Vagina (tissue), 2 donors: ENCODE results near the gene COX14. TPM values are rescaled to one million over a fixed set of nuclear protein-coding genes. Genes with fewer than 3 reads are reported as not detected.
A peak's percentile ranks its signal among the peaks of the same experiment; 100 is the strongest.

Experiments
- DNase-seq, 2 donors: peaks; one replicate each; pipeline ENCODE4 v3.0.0-alpha.2; 2017; ENCODE audit errors: extremely low spot score in 2 of 2
- H3K27ac ChIP-seq: fragments of 200-600 bp; sonication (generic); one replicate; pipeline ENCODE4 v1.5.1; 2019
- H3K27me3 ChIP-seq: fragments of 200-600 bp; sonication (generic); one replicate; pipeline ENCODE4 v1.5.1; 2019
- H3K36me3 ChIP-seq, 2 donors: fragments of 200-600 bp; sonication (generic); one replicate each; pipeline ENCODE4 v1.5.1; 2017 to 2019
- H3K4me1 ChIP-seq: fragments of 200-600 bp; sonication (generic); one replicate; pipeline ENCODE4 v1.5.1; 2019
- H3K4me3 ChIP-seq, 2 donors: fragments of 200-600 bp; sonication (generic); 1 replicate in 1 of 2; 2 replicates in 1 of 2; pipeline ENCODE4 v1.5.1; 2016 to 2019
- H3K9me3 ChIP-seq: fragments of 200-600 bp; sonication (generic); one replicate; pipeline ENCODE4 v1.5.1; 2019
- CTCF ChIP-seq, 3 experiments: fragments of 450-650 bp in 2 of 3; fragments of 200-600 bp in 1 of 3; sonication (generic) in 1 of 3; IDR thresholded peaks; one replicate each; pipeline ENCODE4 v1.5.1; 2017 to 2019; ENCODE audit warnings: antibody characterized with exemption in 3 of 3, mild to moderate bottlenecking in 2 of 3, moderate library complexity in 2 of 3
- POLR2A ChIP-seq, 2 donors: fragments of 450-650 bp; IDR thresholded peaks; one replicate each; pipeline ENCODE4 v1.6.1; 2017; ENCODE audit warnings: antibody characterized with exemption in 2 of 2, mild to moderate bottlenecking in 2 of 2, moderate library complexity in 2 of 2
- POLR2AphosphoS5 ChIP-seq, 2 donors: sonication (generic); formaldehyde crosslinking; IDR thresholded peaks; one replicate each; pipeline ENCODE4 v1.9.0; 2017; ENCODE audit warnings: antibody characterized with exemption in 2 of 2, mild to moderate bottlenecking in 2 of 2, low read depth in 1 of 2; ENCODE audit not compliant: insufficient read depth in 1 of 2
- intact Hi-C: fragments of 100-400 bp; cut with DNase I; formaldehyde crosslinking; loops from one replicate; pipeline ENCODE4 v1.15.1; 2023
- total RNA-seq: library from RNA; depleted of rRNA; stranded (reverse); fragments of >200 nt; gene quantifications from one replicate; pipeline ENCODE4 v1.2.3, GENCODE V29; 2016

COX14 gene
- total RNA-seq, 1 donor from 2014 or later: 74.4 TPM

- Histone ChIP-seq H3K27ac (no peak overlapping the region), H3K4me1 (peaks cover 18% of the 10 kb centered on the region), H3K4me3 (no peak overlapping the region), H3K27me3 (no peaks in the 10 kb centered on the region), H3K36me3 (peaks cover 0 to 66% of the 10 kb centered on the region in 2 donors), H3K9me3 (no peaks in the 10 kb centered on the region)
- intact Hi-C loops: no loop called here
- TF ChIP-seq POLR2A (IDR thresholded peaks at IDR 0.05) (no peak), CTCF (IDR thresholded peaks at IDR 0.05) (peak; percentile 36 to 71 (median 64))
- no peak for DNase-seq
Measured at GRCh38 chr12:50088577-50089335, 23.3 kb upstream of the COX14 start.

- no peak overlapping the region for H3K27ac ChIP-seq
- no peak overlapping the region for H3K4me3 ChIP-seq
- peaks cover 0 to 76% of the 10 kb centered on the region in 2 donors for H3K36me3 ChIP-seq
- H3K4me1 ChIP-seq: peaks cover 9% of the 10 kb centered on the region
- H3K27me3 ChIP-seq: no peaks in the 10 kb centered on the region
- H3K9me3 ChIP-seq: no peaks in the 10 kb centered on the region
- TF ChIP-seq CTCF (IDR thresholded peaks at IDR 0.05) (no peak), POLR2A (IDR thresholded peaks at IDR 0.05) (no peak), POLR2AphosphoS5 (IDR thresholded peaks at IDR 0.05; ENCODE audit: insufficient read depth in 1 of 2, low read depth in 1 of 2) (no peak)
- intact Hi-C loops: no loop called here
- no peak for DNase-seq
Measured at GRCh38 chr12:50089730-50090129, 22.3 kb upstream of the COX14 start.

GRCh38 chr12:50090391-50090790 is 21.6 kb upstream of the COX14 start:
- no peaks in the 10 kb centered on the region for H3K27me3 ChIP-seq
- no peak for DNase-seq
- no peak overlapping the region for H3K27ac ChIP-seq
- H3K4me1 ChIP-seq: peaks cover 8% of the 10 kb centered on the region
- H3K4me3 ChIP-seq: no peak overlapping the region
- no peaks in the 10 kb centered on the region for H3K9me3 ChIP-seq
- TF ChIP-seq POLR2A (IDR thresholded peaks at IDR 0.05): no peak
- intact Hi-C loops: no loop called here
- H3K36me3 ChIP-seq: peaks cover 2 to 83% of the 10 kb centered on the region in 2 donors

GRCh38 chr12:50097952-50098351 is 14.1 kb upstream of the COX14 start:
- no peaks in the 10 kb centered on the region for H3K27me3 ChIP-seq
- no peak overlapping the region for H3K27ac ChIP-seq
- H3K4me3 ChIP-seq: no peak overlapping the region
- intact Hi-C loops: no loop called here
- TF ChIP-seq POLR2AphosphoS5 (IDR thresholded peaks at IDR 0.05; ENCODE audit: insufficient read depth in 1 of 2, low read depth in 1 of 2): no peak
- TF ChIP-seq POLR2A (IDR thresholded peaks at IDR 0.05): no peak
- no peak for TF ChIP-seq CTCF (IDR thresholded peaks at IDR 0.05)
- peaks cover 4% of the 10 kb centered on the region for H3K4me1 ChIP-seq
- no peaks in the 10 kb centered on the region for H3K9me3 ChIP-seq
- peaks cover 4 to 60% of the 10 kb centered on the region in 2 donors for H3K36me3 ChIP-seq
- DNase-seq: no peak

GRCh38 chr12:50099302-50100008 is 12.6 kb upstream of the COX14 start:
- Histone ChIP-seq H3K4me1 (peaks cover 16% of the 10 kb centered on the region), H3K27me3 (no peaks in the 10 kb centered on the region), H3K36me3 (peaks cover 4 to 45% of the 10 kb centered on the region in 2 donors), H3K27ac (peak overlapping the region; percentile 43), H3K9me3 (no peaks in the 10 kb centered on the region), H3K4me3 (no peak overlapping the region)
- no peak for DNase-seq
- intact Hi-C loops: no loop called here
- no peak for TF ChIP-seq POLR2A (IDR thresholded peaks at IDR 0.05)
- no peak for TF ChIP-seq CTCF (IDR thresholded peaks at IDR 0.05)
- TF ChIP-seq POLR2AphosphoS5 (IDR thresholded peaks at IDR 0.05; ENCODE audit: insufficient read depth in 1 of 2, low read depth in 1 of 2): no peak
